WERI-Rb-1 (cell line): Measurements from ENCODE around the gene PROK2.

Experiments used
- DNase-seq: peaks from one replicate; pipeline ENCODE4 v3.0.0-alpha.2; 2020
- H3K27ac ChIP-seq: fragments of 250-450 bp; sonication (Bioruptor Pico); 2 replicates; pipeline ENCODE4 v1.5.1; 2020; ENCODE audit warnings: mild to moderate bottlenecking, moderate library complexity
- H3K27me3 ChIP-seq: fragments of 250-450 bp; sonication (Bioruptor Pico); 2 replicates; pipeline ENCODE4 v1.5.1; 2021; ENCODE audit warnings: mild to moderate bottlenecking, low read depth, moderate library complexity; ENCODE audit not compliant: insufficient read depth, severe bottlenecking
- H3K36me3 ChIP-seq: fragments of 250-450 bp; sonication (Bioruptor Pico); 2 replicates; pipeline ENCODE4 v1.5.1; 2020; ENCODE audit warnings: mild to moderate bottlenecking, moderate library complexity
- H3K4me3 ChIP-seq: 2 replicates; pipeline ENCODE4 v1.5.1; 2011; ENCODE audit warnings: low read depth, mild to moderate bottlenecking, control low read depth, low read length
- H3K9me3 ChIP-seq: fragments of 250-450 bp; sonication (Bioruptor Pico); 2 replicates; pipeline ENCODE4 v1.5.1; 2021; ENCODE audit warnings: mild to moderate bottlenecking, moderate library complexity; ENCODE audit not compliant: severe bottlenecking
- TF ChIP-seq, protein P1 (sequence below): IDR thresholded peaks from 2 replicates; pipeline ENCODE4 v1.5.1; 2011; ENCODE audit warnings: low read depth, mild to moderate bottlenecking, control low read depth, inconsistent platforms, low read length

The PROK2 gene

DNA sequence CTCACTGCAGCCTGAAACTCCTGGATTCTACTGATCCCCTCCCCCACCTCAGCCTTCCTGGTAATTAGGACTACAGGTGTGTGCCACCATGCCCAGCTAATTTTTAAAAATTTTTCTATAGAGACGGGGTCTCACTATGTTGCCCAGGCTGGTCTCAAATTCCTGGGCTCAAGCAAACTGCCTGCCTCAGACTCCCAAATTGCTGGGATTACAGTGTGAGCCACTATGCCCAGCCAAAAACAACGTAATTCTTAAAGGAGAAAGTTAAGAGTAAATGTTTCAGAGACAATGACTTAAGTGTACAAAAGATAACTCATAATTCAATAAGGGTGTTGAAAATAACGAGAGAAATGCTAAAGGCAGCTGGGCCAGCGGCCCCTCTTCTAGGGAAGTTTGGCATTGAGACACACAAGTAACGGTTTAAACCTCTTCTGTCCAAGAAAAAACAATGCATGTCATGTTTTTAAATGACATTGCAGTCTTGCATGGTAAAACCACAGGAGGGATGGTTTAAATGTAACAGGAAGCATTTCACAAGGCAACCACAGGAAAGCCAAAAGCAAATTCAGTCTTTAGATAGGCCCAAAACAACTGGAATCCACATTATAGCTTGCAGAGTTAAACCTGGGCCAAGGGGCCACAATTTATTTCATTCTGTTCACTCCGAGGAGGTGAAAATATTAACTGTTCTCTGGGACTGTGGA is 5.1 kb downstream of the PROK2 start:
- DNase-seq, result no peak
- Histone ChIP-seq H3K36me3 (no peaks in the 10 kb centered on the region), H3K27ac (no peak overlapping the region), H3K27me3 (peaks cover 10% of the 10 kb centered on the region), H3K9me3 (no peaks in the 10 kb centered on the region), H3K4me3 (no peak overlapping the region)
- TF ChIP-seq, protein P1, sequence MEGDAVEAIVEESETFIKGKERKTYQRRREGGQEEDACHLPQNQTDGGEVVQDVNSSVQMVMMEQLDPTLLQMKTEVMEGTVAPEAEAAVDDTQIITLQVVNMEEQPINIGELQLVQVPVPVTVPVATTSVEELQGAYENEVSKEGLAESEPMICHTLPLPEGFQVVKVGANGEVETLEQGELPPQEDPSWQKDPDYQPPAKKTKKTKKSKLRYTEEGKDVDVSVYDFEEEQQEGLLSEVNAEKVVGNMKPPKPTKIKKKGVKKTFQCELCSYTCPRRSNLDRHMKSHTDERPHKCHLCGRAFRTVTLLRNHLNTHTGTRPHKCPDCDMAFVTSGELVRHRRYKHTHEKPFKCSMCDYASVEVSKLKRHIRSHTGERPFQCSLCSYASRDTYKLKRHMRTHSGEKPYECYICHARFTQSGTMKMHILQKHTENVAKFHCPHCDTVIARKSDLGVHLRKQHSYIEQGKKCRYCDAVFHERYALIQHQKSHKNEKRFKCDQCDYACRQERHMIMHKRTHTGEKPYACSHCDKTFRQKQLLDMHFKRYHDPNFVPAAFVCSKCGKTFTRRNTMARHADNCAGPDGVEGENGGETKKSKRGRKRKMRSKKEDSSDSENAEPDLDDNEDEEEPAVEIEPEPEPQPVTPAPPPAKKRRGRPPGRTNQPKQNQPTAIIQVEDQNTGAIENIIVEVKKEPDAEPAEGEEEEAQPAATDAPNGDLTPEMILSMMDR, result no peak

DNA sequence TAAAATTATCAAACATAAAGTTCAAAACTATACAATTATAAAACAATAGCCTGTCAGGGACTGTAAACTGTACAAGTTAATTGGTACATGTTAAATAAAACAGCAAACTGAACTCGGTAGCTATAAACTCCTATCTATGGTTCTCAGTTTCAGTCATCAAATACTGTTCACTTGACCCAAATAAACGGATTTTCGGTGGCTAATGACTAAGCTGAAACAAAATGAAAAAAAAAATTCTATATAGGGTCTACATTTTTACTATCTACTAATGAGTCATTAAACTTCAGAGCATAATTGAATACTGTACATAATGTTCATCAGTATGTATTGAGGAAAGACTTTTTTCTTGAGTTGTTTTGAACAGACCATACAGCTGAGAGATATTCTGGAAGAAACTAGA is 6.6 kb downstream of the PROK2 start:
- H3K27me3 ChIP-seq, result no peaks in the 10 kb centered on the region
- TF ChIP-seq, protein P1, result no peak
- no peak overlapping the region for H3K27ac ChIP-seq
- no peaks in the 10 kb centered on the region for H3K36me3 ChIP-seq
- no peak for DNase-seq
- no peaks in the 10 kb centered on the region for H3K9me3 ChIP-seq
- H3K4me3 ChIP-seq, result no peak overlapping the region

DNA sequence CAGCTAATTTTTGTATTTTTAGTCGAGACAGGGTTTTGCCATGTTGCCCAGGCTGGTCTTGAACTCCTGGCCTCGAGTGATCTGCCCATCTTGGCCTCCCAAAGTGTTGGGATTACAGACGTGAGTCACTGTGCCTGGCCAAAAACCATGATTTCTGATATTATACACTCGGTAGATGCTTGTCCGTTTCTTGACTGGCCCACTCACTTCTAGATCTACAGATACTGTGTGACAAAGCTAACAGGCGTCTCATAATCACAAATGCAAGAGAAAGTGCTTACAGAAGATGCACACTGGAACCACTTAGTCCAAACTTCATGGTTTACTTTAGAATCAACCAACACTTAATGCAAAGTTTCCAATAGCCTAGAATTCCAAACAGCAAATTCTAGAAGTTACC is 8.4 kb downstream of the PROK2 start:
- Histone ChIP-seq H3K9me3 (no peaks in the 10 kb centered on the region), H3K4me3 (no peak overlapping the region), H3K36me3 (no peaks in the 10 kb centered on the region), H3K27ac (no peak overlapping the region), H3K27me3 (no peaks in the 10 kb centered on the region)
- TF ChIP-seq, protein P1, result no peak
- no peak for DNase-seq

DNA sequence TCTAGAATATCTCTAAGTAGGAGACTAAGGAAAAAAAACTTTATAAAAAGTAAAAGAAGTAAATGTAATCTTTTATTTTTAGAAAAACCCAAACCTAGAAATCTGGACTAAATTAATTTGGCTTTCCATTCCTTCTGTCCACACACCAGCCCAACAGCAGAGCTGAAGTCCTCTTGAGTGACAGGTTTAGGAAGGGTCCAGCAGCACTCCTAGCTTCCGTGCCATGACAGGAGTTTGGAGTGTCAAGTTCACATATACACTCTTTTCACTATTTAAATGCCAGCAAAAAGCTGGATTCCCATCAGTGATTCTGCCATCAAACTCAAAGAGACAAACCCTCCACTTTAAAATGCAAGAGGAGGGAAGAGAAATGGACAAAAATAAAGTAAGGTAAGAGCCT is 13.1 kb downstream of the PROK2 start:
- Histone ChIP-seq H3K36me3 (no peaks in the 10 kb centered on the region), H3K27ac (no peak overlapping the region), H3K9me3 (no peaks in the 10 kb centered on the region), H3K4me3 (no peak overlapping the region), H3K27me3 (no peaks in the 10 kb centered on the region)
- no peak for DNase-seq
- TF ChIP-seq, protein P1, result no peak

DNA sequence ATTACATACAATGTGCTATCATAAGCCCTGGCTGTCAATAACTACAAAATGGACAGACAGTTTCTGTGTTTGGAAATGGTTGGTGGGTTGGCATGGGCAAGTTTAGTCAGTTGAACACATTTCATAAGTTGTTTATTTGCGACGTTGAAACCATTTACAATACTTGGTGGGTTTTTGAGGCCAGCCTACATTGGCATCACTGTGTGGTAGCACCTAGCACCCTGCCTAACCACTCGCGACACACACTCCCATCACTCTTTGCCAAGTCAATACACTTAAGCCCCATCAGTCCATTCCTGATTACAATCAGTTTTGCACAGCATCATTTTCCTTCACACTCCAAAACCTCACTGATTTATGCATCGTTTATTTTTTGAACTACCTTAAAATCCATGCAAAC is 13.8 kb downstream of the PROK2 start:
- H3K27ac ChIP-seq, result no peak overlapping the region
- H3K27me3 ChIP-seq, result no peaks in the 10 kb centered on the region
- DNase-seq, result no peak
- H3K9me3 ChIP-seq, result no peaks in the 10 kb centered on the region
- H3K4me3 ChIP-seq, result no peak overlapping the region
- TF ChIP-seq, protein P1, result no peak
- no peaks in the 10 kb centered on the region for H3K36me3 ChIP-seq

DNA sequence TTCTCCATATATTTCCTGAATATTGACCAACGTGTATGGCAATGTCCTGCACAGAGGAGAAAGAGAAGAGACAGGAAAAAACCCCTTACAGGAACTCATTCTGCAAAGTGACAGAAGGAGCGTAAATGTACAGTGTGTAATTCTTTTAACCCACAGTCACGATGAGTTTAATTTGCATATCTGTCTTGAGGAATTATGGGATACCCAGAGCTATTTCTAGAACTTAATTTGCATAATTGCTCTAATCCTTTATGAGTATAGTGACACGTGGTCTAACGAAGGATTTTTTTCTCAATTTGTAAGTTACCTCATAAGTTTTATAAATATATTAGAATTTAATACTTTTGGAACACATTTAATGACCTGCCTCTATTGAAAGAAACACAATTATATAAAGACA is 21.5 kb downstream of the PROK2 start:
- Histone ChIP-seq H3K9me3 (no peaks in the 10 kb centered on the region), H3K4me3 (no peak overlapping the region), H3K27ac (no peak overlapping the region), H3K36me3 (no peaks in the 10 kb centered on the region), H3K27me3 (no peaks in the 10 kb centered on the region)
- TF ChIP-seq, protein P1, result no peak
- no peak for DNase-seq
